HT1080 (cell line): Measurements from ENCODE around the gene UPP2. TPM values are rescaled to one million over a fixed set of nuclear protein-coding genes. Genes with fewer than 3 reads are reported as not detected.

Source experiments
- DNase-seq: peaks from one replicate; pipeline ENCODE4 v3.0.0-alpha.2; 2015; ENCODE audit warnings: low read depth
- total RNA-seq: library from RNA; depleted of rRNA; stranded (reverse); fragments of >200 nt; shearing (Covaris generic); gene quantifications from 2 replicates; pipeline ENCODE4 v1.2.3, GENCODE V29; 2014

UPP2 gene
- total RNA-seq, 1 experiment from 2014 or later = not detected

DNA sequence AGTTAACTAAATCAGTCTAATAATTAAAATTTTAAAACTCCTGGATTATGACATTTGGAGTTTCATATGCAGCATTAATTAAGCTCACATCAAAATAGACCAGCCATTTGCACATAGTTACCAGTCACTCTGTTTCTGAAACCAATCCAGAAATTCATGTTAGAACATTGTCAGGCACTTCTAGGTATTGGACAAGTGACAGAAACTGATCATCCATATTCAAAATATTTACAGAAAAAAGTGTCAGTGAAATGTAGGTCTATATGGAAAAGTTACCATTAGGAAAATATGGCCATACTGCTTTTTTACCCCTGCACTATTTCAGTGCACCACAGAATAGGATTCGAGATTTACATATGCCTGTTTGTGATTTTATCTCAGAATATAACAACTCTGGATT, 33.4 kb downstream of the UPP2 start:
- DNase-seq = no peak

DNA sequence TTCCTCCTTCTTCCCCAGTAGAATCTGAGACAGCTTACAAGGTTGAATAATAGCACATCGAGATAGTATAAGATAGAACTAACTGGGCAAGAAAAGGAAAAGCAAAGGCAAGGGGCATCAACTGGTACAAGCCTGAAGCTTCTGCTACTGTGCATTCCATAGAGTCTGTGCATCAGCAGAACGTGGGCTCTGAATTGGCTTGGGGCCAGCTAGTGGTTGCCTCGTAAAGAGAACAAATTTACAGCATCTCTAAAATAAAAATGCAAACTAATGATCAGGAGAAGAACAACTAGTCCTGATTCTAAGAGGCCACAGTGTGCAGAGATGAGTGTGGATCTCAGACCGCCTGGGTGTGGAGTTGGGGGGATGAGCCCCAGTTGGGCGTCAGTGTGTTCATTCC, 36.6 kb downstream of the UPP2 start:
- no peak for DNase-seq

DNA sequence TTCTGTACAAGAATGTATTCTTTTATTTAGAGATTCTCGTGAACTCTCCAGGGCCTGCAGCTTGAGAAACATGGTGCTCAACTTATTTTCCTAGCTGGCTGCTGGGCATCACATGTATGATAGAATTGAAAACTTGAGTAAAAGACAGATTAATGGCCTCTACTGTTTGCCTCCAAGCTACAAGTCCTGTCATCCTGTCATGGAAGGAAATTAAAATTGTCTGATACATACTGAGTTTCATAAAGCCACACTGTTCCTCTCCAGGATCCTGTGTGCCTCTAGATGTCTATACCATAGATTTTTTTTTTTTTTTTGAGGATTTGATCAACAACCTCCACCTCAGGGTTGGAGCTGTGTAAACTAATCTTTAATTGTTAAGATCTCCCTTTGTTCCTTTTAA, 38.5 kb downstream of the UPP2 start:
- DNase-seq = no peak

DNA sequence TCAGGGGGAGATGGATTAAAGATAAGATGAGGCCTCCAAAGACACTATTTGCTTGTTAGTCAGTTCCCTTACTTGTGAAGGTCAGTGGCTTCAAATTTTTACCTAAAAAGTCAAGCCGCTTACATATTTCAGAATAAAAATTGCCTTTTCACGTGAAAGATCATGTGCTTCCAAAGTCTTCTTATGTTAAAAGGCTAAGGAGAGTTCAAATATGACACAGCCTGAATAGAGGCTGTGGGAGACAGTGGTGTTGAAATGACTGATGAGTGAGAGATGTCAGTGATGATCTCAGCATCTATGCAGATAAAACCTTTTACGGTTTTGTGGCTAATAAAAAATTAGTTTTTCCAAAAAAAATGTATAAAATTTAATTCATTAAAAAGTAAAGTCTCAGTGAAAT, 40.5 kb downstream of the UPP2 start:
- no peak for DNase-seq

DNA sequence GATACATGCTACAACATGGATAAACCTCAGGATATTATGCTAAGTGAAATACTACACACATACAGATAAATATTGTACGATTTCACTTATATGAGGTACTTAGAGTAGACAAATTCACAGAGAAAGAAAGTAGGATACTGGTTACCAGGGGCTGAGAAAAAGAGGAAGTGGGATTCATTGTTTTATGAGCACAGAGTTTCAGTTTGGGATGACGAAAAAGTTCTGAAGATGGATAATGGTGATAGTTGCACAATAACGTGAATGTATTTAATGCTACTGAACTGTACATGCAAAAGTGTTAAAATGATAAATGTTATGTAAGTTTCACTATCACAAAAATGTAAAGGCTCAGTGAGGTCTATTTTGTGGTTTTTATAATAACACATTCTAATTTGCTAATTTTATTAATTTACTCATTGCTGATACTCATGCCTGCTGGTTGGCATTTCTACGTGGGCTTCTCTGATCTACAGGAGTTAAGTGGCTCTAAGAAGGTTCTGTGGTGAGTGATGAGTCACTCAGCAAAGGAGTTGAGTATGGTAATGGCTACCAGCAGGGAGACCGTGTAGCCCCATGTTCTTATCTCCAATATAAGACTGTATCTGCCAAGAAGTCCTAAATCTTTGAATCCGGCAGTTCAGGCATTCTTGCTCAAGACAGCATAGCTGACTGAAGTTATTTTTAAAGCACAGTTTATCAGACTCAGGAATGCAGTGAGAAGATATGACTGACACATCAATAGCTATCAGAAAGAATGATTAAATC, 41.1 kb downstream of the UPP2 start:
- peak; percentile 44 for DNase-seq

DNA sequence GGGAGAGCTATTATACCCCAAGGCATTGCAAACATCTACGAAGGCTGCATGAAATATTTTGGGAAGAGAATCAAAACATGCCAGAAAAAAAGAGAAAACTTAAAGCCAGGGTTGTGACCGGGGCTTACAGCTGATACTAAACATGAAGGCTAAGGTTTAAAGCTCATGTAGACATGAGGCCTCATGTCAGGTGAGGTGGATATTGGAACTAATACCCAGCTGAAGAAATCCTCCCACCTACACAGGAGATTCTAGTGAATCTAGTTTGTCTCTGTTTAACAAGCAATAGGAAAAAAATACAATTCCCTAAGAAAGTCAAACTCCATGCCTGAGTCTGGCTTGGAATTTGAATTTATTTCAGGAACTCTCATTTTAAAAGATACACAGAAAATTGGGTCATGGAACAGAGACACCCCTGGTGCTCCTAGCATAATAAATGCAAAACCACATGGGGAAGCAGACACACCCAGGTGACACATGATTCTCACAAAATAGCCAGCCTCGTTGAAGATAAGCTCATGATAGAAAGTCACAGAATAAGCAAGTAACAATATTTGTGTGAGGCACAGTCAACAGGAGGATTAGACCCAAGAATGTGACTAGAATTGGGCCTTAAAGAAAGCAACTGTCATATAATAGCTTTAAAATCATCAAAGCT, 42.2 kb downstream of the UPP2 start:
- DNase-seq = no peak

DNA sequence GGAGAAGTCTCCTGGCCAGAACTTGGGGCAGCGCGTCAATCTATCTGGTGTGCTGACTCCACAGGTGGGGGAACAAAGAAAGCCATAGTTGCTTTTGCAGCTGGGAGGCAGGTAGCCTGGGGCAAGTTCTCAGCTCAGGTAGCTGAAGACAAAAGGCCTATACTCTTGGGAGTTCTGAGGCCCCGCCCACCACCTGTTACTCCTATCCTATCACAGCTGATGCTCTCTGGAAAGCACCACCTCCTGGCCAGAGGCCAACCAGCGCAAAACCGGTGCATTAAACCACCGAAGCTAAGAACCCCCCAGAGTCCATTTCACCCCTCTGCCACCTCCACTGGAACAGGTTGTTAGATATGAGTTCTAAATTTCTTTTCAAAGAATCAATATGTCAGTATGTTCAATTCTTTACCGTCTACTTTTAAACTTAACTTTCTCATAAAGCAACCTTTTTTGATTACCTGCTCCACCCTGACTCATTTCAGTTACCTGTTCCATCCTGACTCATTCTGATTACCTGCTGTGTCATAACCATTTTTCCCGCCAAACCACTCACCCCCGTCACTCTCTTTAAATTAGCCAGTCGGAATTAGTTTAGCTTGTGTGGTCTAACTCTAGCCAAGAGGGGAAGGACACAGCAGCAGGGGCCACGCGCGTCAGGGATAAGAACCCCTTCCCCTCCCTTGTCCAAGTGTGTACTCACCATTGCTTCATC, 43.4 kb downstream of the UPP2 start:
- no peak for DNase-seq

DNA sequence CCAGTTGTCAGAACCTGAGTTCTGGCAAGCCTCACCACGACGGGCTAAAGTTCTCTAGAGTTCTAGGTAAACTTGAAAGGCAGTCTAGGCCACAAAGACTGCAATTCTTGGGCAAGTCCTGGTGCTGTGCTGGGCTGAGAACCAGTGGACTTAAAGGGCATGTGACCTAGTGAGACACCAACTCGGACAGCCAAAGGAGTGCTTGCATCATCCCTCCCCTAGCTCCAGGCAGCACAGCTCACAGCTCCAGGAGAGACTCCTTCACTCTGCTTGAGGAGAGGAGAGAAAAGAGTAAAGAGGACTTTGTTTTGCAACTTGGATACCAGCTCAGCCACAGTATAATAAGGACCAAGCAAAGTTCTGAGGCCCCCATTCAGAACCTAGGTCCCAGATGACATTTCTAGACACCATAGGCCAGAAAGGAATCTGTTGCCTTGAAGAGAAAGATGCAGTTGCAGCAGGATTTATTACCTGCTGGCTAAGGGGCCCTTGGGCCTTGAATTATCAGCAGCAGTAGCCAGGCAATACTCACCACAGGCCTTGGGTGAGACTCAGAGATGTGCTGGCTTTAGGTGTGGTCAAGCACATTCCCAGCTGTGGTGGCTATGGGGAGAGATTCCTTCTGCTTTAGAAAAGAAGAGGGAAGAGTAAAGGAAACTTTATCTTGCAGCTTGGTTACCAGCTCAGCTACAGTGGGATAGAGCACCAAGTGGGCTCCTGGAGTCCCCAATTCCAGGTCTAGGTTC, 51.8 kb downstream of the UPP2 start:
- DNase-seq = peak; percentile 26

DNA sequence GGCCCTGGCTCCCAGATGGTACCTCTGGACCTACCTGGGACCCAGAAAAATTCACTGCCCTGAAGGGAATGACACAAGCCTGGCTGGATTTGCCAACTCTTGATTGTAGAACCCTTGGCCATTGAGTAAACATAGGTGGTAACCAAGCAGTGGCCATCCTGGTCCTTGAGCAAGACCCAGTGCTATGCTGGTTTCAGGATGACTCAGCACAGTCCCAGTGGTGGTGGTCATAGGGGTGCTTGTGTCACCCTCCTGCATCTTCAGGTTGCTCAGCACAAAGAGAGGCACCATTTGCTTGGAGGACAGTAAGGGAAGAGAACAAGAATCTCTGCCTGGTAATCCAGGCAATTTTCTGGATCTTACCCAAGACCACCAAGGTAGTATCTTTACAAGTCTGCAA, 52.9 kb downstream of the UPP2 start:
- DNase-seq = peak; percentile 48

DNA sequence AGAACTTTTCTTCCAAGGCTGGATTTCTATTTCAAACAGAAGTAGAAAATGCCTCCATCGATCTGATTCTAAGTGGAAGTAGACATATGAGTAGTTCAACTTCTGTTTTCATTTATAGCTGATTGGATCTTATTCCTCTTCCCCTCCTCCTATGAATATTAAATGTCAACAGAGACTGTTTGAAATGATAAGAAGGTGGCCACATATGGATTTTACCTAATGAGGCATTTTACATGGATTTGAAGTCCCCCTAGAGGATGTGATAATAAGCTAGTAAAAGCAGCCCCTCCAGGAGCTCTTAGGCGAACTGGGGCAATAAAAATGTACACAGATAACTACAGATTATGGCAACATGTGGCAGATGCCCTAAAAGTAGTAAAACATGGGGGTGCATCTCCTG, 71.0 kb downstream of the UPP2 start:
- no peak for DNase-seq

DNA sequence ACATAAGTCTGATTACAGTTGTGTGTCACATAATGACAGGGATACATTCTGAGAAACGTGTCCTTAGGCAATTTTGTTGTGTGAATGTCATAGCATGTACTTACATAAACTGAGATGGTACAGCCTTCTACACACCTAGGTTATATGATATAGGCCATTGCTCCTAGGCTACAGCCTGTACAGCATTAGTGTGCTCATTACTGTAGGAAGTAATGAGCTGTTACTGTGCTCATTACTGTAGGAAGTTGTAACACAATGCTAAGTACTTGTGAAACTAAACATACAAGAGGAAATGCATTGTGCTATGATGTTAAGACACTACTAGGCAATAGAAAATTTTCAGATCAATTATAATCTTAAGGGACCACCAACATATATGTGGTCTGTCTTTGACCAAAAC, 72.8 kb downstream of the UPP2 start:
- DNase-seq = no peak

DNA sequence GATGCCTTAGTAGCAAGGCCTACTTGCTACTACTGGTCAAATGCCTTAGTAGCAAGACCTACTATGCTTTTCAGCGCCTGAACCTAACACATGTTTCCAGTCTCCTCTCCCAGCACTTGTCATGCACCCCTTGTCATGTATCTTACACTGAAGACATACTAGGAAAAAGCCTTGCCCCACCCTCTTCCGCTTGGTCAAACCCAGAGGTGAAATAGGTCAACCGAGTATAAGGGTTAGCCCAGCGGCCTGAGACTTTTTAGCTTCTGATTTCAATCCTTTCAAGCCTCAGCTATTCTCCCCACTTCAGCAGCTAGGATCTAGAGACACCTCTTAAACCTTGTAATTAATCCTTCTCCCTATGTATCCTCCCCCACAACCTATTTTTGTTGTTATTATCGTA, 73.3 kb downstream of the UPP2 start:
- DNase-seq = no peak

DNA sequence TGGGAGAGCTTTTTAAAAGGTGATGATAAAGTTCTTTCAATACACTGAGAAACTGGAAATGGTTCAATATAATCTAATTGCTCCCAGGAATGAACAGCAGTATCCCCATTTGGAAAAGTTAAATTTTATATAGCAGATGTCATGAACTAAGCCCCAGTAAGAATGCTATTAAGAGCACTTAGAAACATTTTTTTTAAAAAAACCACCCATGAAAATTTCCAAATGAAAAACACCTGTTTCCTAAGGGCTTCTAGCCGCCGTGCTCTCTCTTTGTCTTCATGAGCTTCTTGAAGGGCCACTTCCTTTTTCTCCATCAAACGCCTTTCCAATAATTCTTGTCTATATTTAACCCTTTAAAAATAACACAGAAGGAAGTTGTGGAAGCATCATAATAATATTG, 77.0 kb downstream of the UPP2 start:
- DNase-seq = no peak

DNA sequence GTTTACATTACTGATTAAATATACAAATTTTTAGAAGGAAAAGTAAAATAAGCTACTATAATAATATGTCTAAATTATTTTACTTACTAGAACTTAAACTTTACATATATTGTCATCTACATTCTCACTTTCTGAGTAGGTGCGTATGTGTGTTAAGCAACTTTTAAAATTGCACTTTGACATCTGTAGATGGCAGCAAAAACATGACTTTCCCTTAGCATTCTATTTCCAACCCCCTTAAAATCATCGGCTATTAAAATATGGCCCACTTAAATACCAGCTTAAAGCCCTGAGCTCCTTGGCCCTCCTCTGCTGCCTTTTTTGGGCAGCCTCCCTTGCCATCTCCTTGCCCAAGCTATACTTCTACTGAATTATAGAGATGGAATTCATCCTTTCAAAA, 78.0 kb downstream of the UPP2 start:
- DNase-seq = peak; percentile 43

DNA sequence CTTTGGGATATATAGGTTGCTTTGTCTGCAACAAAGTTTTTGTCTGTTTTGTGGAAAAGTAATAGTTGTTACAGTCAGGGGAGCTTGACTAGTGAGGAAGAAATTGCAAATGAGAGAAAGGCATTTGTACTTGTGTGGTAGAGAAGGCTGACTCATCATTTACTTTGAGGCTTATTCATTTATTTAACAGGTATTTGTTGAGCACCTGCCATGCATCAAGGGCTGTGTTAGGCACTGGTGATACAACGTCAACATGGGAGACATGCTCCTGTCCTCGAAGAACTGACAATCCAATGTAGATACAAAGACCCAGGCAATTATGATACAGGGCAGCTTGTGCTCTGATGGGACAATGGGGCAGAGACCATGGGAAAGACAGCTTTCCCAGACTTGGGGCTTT, 79.5 kb downstream of the UPP2 start:
- DNase-seq = no peak

DNA sequence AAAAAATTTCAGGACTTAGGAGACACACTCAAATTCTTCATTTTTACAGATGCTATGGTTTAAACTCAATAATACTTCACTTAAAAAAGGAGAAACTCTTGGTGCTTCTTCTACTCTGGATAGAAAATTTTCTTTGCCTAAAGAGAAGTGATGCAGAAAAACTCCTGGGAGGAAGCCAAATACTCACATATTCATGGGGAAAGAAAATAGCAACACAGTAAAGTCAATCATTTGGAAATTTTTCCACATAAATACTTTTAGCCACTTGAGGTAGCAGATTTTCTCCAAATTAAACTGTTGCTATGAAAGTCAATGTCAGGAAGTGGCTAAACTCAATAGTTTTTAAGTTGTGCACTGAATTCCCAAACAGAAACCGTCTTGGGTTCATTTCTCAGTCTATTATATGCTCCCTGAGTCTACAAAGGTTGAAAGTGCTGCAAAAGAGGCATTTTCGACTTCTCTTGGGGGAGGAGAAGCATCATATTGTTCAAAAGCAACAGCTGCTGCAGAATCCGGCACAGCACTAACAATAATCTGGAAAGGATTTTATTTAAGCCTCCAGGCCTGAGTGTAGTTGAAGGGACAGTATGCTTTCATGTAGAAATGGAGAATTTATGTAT, 81.1 kb downstream of the UPP2 start:
- DNase-seq = no peak

DNA sequence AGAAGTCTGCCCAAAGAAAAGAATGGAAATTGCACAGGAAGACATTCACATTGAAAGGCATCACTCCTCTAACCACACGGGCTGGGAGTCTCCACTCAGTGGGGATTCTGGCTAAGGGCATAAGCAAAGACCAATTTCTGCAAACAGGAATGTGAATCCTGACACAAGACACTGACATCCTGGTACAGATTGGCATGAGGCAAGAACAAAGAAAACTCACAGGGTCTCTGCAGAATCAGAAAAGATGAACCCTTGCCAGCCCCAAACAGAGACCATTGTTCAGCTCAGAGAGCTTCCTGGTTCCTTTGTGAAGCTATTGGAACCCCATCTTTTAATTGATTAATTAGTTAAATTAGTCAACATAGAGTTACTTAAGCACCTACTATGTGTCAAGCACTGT, 82.3 kb downstream of the UPP2 start:
- no peak for DNase-seq

DNA sequence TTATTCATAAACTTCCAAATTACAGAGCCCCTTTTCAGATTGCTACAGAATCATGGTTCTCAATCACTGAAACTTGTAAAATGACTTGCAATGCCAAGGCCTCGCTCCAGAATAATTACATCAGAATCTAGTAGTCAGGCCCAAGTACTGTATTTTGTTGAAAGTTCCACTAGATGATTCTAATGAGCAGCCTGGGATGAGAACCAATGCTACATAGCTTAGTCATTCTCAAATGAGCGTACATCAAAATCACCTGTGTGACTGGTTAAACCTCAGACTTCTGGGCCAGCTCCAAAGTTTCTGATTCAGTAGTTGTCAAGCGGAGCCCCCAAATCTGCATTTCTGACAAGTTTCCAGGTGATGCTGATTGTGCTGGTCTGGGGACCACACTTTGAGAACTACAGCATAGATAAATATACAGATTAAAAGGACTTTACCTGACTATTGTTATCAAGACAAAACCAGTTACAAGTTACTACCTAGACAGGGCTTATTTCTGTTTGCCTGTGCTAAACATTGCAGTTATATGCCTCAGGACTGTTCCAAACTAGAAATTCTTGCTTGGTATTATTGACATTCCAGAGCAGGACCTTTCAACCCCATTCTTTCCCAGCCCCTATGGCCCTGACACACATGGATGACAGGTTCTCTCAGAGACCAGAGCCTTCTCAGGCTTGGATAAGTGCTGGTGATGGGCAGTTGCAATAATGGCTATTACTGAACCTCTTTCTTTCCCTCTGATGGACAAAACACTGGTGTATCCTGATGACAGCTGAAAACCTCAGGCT, 83.1 kb downstream of the UPP2 start:
- no peak for DNase-seq
